ENCODE results near the gene ZNF397.

DNA sequence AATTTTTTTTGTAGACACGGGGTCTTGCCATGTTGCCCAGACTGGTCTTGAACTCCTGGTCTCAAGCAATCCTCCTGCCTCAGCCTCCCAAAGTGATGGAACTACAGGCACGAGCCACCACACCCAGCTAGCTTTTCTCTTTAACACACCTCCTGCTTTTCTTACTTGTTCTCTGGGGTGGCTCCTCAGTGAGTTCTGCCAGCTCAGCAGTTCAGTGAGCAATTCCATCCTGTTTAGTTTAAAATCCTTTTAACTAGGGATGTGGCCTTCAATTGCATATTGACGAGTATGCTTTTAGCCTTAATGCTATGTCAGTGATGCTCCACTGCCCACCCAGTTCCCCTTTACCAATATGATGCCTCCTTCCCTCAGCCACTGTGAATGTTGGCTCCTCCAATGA lies 16.1 kb downstream of the ZNF397 start:
- TF ChIP-seq POLR2A (IDR thresholded peaks at IDR 0.05): no peak
- TF ChIP-seq, protein P1, sequence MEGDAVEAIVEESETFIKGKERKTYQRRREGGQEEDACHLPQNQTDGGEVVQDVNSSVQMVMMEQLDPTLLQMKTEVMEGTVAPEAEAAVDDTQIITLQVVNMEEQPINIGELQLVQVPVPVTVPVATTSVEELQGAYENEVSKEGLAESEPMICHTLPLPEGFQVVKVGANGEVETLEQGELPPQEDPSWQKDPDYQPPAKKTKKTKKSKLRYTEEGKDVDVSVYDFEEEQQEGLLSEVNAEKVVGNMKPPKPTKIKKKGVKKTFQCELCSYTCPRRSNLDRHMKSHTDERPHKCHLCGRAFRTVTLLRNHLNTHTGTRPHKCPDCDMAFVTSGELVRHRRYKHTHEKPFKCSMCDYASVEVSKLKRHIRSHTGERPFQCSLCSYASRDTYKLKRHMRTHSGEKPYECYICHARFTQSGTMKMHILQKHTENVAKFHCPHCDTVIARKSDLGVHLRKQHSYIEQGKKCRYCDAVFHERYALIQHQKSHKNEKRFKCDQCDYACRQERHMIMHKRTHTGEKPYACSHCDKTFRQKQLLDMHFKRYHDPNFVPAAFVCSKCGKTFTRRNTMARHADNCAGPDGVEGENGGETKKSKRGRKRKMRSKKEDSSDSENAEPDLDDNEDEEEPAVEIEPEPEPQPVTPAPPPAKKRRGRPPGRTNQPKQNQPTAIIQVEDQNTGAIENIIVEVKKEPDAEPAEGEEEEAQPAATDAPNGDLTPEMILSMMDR (IDR thresholded peaks at IDR 0.05): no peak

Data from Peyer's patch (tissue), 4 donors.